HepG2 (cell line): ENCODE measurements around the gene GPR137. TPM values are rescaled to one million over a fixed set of nuclear protein-coding genes. Genes with fewer than 3 reads are reported as not detected.

Experiments used
- ASH2L ChIP-seq: fragments of 300-600, 200-600 bp; sonication (generic); IDR thresholded peaks from 2 replicates; pipeline ENCODE4 v1.7.0; 2017; ENCODE audit warnings: low read depth, mild to moderate bottlenecking, moderate library complexity, mixed read lengths, low read length; ENCODE audit not compliant: insufficient read length
- ATF7-NPFF ChIP-seq: sonication (generic); formaldehyde crosslinking; IDR thresholded peaks from 2 replicates; pipeline ENCODE4 v1.8.1; 2023; ENCODE audit warnings: mild to moderate bottlenecking, low read depth, missing genetic modification reagents, moderate library complexity
- CBFB ChIP-seq: sonication (generic); formaldehyde crosslinking; IDR thresholded peaks from 2 replicates; pipeline ENCODE4 v1.4.0; 2020; ENCODE audit warnings: missing genetic modification reagents
- GMEB1 ChIP-seq: sonication (generic); formaldehyde crosslinking; IDR thresholded peaks from 2 replicates; pipeline ENCODE4 v1.5.1; 2020; ENCODE audit warnings: missing genetic modification reagents, mild to moderate bottlenecking, borderline replicate concordance
- IKZF1 ChIP-seq: fragments of 450-650 bp; IDR thresholded peaks from 2 replicates; pipeline ENCODE4 v1.7.1; 2016
- NFIB ChIP-seq: sonication (generic); formaldehyde crosslinking; IDR thresholded peaks from 2 replicates; pipeline ENCODE4 v1.9.0; 2021; ENCODE audit warnings: missing genetic modification reagents, mild to moderate bottlenecking, borderline replicate concordance
- PHB2 ChIP-seq: fragments of 450-650 bp; IDR thresholded peaks from 2 replicates; pipeline ENCODE4 v1.6.1; 2018; ENCODE audit not compliant: partially characterized antibody
- SMAD1 ChIP-seq: sonication (generic); formaldehyde crosslinking; IDR thresholded peaks from 2 replicates; pipeline ENCODE4 v1.4.0; 2020; ENCODE audit warnings: missing genetic modification reagents, low read depth, mild to moderate bottlenecking, borderline replicate concordance
- TBX3 ChIP-seq: fragments of 450-650 bp; IDR thresholded peaks from 2 replicates; pipeline ENCODE4 v1.6.1; 2017; ENCODE audit warnings: antibody characterized with exemption, mild to moderate bottlenecking, inconsistent platforms, borderline replicate concordance
- UBTF ChIP-seq: sonication (generic); formaldehyde crosslinking; IDR thresholded peaks from 2 replicates; pipeline ENCODE4 v1.4.0; 2020; ENCODE audit warnings: mild to moderate bottlenecking, missing genetic modification reagents
- ZBTB20 ChIP-seq: sonication (generic); formaldehyde crosslinking; IDR thresholded peaks from 2 replicates; pipeline ENCODE4 v1.8.1; 2023; ENCODE audit warnings: missing genetic modification reagents, low read depth, mild to moderate bottlenecking, borderline replicate concordance
- ZBTB7A ChIP-seq: sonication (generic); formaldehyde crosslinking; IDR thresholded peaks from 2 replicates; pipeline ENCODE4 v1.8.0; 2022; ENCODE audit warnings: mild to moderate bottlenecking, missing genetic modification reagents
- ZNF337 ChIP-seq: sonication (generic); formaldehyde crosslinking; IDR thresholded peaks from 2 replicates; pipeline ENCODE4 v1.5.1; 2020; ENCODE audit warnings: missing genetic modification reagents, low read depth, mild to moderate bottlenecking, borderline replicate concordance
- ZNF431 ChIP-seq: sonication (generic); formaldehyde crosslinking; IDR thresholded peaks from 2 replicates; pipeline ENCODE4 v1.9.0; 2022; ENCODE audit warnings: missing genetic modification reagents, low read depth, mild to moderate bottlenecking, borderline replicate concordance
- ZNF564 ChIP-seq: sonication (generic); formaldehyde crosslinking; IDR thresholded peaks from 2 replicates; pipeline ENCODE4 v1.8.1; 2023; ENCODE audit warnings: mild to moderate bottlenecking, missing genetic modification reagents
- ZNF775 ChIP-seq: sonication (generic); formaldehyde crosslinking; IDR thresholded peaks from 2 replicates; pipeline ENCODE4 v1.4.0; 2020; ENCODE audit warnings: missing genetic modification reagents, mild to moderate bottlenecking, moderate library complexity, borderline replicate concordance
- polyA plus RNA-seq, 8 experiments: library from polyadenylated mRNA; depleted of rRNA in 3 of 8; stranded (reverse) in 7 of 8; unstranded in 1 of 8; fragments of >200 nt; fragmentation: Illumina TruSeq in 4 of 8; extraction: Trizol in 4 of 8; gene quantifications; 2 replicates each; pipeline versions ENCODE4 v1.2.1 to v1.2.3, GENCODE V29; 2011 to 2016; ENCODE audit warnings: low read depth in 4 of 8, missing spikeins in 1 of 8, mixed read lengths in 1 of 8; ENCODE audit not compliant: insufficient read depth in 1 of 8
- total RNA-seq, 5 experiments: library from RNA; depleted of rRNA; stranded (reverse); fragments of >200 nt; fragmentation: Illumina TruSeq; extraction: Trizol; gene quantifications; 2 replicates each; pipeline ENCODE4 v1.2.3, GENCODE V29; 2016; ENCODE audit warnings: low read depth in 1 of 5
- TF ChIP-seq, protein P1 (sequence below): sonication (generic); formaldehyde crosslinking; IDR thresholded peaks from 2 replicates; pipeline ENCODE4 v1.4.0; 2020; ENCODE audit warnings: mild to moderate bottlenecking, missing genetic modification reagents
- TF ChIP-seq, protein P2 (sequence below): sonication (generic); formaldehyde crosslinking; IDR thresholded peaks from 2 replicates; pipeline ENCODE4 v1.5.0; 2020; ENCODE audit warnings: missing genetic modification reagents

Gene GPR137
- total and polyA plus RNA-seq, 2 of the 13 experiments (the other 11 are each of a cell fraction or from before 2014, with no cell fraction given), result 8.5 to 13.2 TPM

GRCh38 chr11:64237484-64237951, 48.1 kb upstream of the GPR137 start (continued):
- TF ChIP-seq GMEB1 (CRISPR knock-in tag), result peak; percentile 51; the same call in 1 of the 2 replicates
- no peak for TF ChIP-seq PHB2
- no peak for TF ChIP-seq ZNF337 (CRISPR knock-in tag)
- TF ChIP-seq IKZF1, result no peak
- TF ChIP-seq ZNF775 (CRISPR knock-in tag), result no peak
- peak; percentile 39 for TF ChIP-seq ASH2L
- TF ChIP-seq ZNF564, result no peak
- TF ChIP-seq, protein P1, sequence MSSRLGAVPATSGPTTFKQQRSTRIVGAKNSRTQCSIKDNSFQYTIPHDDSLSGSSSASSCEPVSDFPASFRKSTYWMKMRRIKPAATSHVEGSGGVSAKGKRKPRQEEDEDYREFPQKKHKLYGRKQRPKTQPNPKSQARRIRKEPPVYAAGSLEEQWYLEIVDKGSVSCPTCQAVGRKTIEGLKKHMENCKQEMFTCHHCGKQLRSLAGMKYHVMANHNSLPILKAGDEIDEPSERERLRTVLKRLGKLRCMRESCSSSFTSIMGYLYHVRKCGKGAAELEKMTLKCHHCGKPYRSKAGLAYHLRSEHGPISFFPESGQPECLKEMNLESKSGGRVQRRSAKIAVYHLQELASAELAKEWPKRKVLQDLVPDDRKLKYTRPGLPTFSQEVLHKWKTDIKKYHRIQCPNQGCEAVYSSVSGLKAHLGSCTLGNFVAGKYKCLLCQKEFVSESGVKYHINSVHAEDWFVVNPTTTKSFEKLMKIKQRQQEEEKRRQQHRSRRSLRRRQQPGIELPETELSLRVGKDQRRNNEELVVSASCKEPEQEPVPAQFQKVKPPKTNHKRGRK, result no peak
- peak; percentile 61; the same call in 1 of the 2 replicates for TF ChIP-seq UBTF (CRISPR knock-in tag)
- peak; percentile 38; the same call in 1 of the 2 replicates for TF ChIP-seq ZBTB7A (CRISPR knock-in tag)
- TF ChIP-seq, protein P2, sequence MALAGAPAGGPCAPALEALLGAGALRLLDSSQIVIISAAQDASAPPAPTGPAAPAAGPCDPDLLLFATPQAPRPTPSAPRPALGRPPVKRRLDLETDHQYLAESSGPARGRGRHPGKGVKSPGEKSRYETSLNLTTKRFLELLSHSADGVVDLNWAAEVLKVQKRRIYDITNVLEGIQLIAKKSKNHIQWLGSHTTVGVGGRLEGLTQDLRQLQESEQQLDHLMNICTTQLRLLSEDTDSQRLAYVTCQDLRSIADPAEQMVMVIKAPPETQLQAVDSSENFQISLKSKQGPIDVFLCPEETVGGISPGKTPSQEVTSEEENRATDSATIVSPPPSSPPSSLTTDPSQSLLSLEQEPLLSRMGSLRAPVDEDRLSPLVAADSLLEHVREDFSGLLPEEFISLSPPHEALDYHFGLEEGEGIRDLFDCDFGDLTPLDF (CRISPR knock-in tag), result no peak
- TF ChIP-seq SMAD1, result no peak
- peak; percentile 83; the same call in 1 of the 2 replicates for TF ChIP-seq TBX3
- no peak for TF ChIP-seq ATF7-NPFF (CRISPR knock-in tag)
- no peak; the same call in 1 of the 2 replicates for TF ChIP-seq ZNF431 (CRISPR knock-in tag)
- no peak; the same call in 1 of the 2 replicates for TF ChIP-seq ZBTB20 (CRISPR knock-in tag)
- TF ChIP-seq NFIB (CRISPR knock-in tag), result no peak
- TF ChIP-seq CBFB (CRISPR knock-in tag), result no peak
